ENCODE data around the gene YY1. TPM values are rescaled to one million over a fixed set of nuclear protein-coding genes. Genes with fewer than 3 reads are reported as not detected.
"Not testable (repeated sequence)": the region's sequence is repeated elsewhere in the genome, so short reads cannot be mapped to it uniquely, and the experiment has no call there.

The YY1 gene
- total RNA-seq, 4 donors from 2014 or later = 50.8 to 61.3 (median 58.6) TPM

GRCh38 chr14:100203962-100204834 lies 34.7 kb upstream of the YY1 start:
- DNase-seq = no peak
- intact Hi-C loops (cut with DNase I; ENCODE audit: low total_unique reads) (no loop called here), in situ Hi-C loops (cut with MboI; ENCODE audit: low pct_ligation_motif_present in 1 of 4, low pct_unique_long_range_greater_than_20kb in 1 of 4, low sequenced_read_pairs in 3 of 4) (no loop called here)
- H3K36me3 ChIP-seq = no peaks in the 10 kb centered on the region
- H3K27ac ChIP-seq = no peak overlapping the region
- no peak for TF ChIP-seq CTCF (IDR thresholded peaks at IDR 0.05)
- TF ChIP-seq POLR2AphosphoS5 (IDR thresholded peaks at IDR 0.05) = no peak
- TF ChIP-seq EP300 (IDR thresholded peaks at IDR 0.05; ENCODE audit: low read depth) = no peak
- no peak for TF ChIP-seq POLR2A (IDR thresholded peaks at IDR 0.05)
- H3K9me3 ChIP-seq = no peaks in the 10 kb centered on the region
- H3K4me1 ChIP-seq = no peaks in the 10 kb centered on the region
- H3K27me3 ChIP-seq = no peaks in the 10 kb centered on the region
- 61 to 71% methylated on average over 2 to 4 of the region's 4 CpGs for WGBS, 2 donors (ENCODE audit: low coverage in 1 of 2)
- H3K4me3 ChIP-seq = no peak overlapping the region

GRCh38 chr14:100204835-100205167 lies 34.1 kb upstream of the YY1 start:
- H3K4me3 ChIP-seq; H3K4me1 ChIP-seq; H3K36me3 ChIP-seq; in situ Hi-C loops (cut with MboI; ENCODE audit: low pct_ligation_motif_present in 1 of 4, low pct_unique_long_range_greater_than_20kb in 1 of 4, low sequenced_read_pairs in 3 of 4); H3K27ac ChIP-seq; H3K27me3 ChIP-seq; intact Hi-C loops (cut with DNase I; ENCODE audit: low total_unique reads); DNase-seq; H3K9me3 ChIP-seq: not testable (repeated sequence)
- 87 to 93% methylated on average over 6 to 7 of the region's 7 CpGs for WGBS, 2 donors (ENCODE audit: low coverage in 1 of 2)

GRCh38 chr14:100207588-100207987 lies 31.4 kb upstream of the YY1 start:
- in situ Hi-C loops (cut with MboI; ENCODE audit: low pct_ligation_motif_present in 1 of 4, low pct_unique_long_range_greater_than_20kb in 1 of 4, low sequenced_read_pairs in 3 of 4); DNase-seq; H3K9me3 ChIP-seq; H3K27ac ChIP-seq; H3K4me1 ChIP-seq; H3K36me3 ChIP-seq; H3K4me3 ChIP-seq; H3K27me3 ChIP-seq; intact Hi-C loops (cut with DNase I; ENCODE audit: low total_unique reads): not testable (repeated sequence)
- WGBS, 2 donors (ENCODE audit: low coverage in 1 of 2) = 86% methylated on average over 10 of the region's 10 CpGs; no CpG with 5 or more reads in 1 of the 2 donors

GRCh38 chr14:100208136-100208535 lies 30.8 kb upstream of the YY1 start:
- in situ Hi-C loops (cut with MboI; ENCODE audit: low pct_ligation_motif_present in 1 of 4, low pct_unique_long_range_greater_than_20kb in 1 of 4, low sequenced_read_pairs in 3 of 4); intact Hi-C loops (cut with DNase I; ENCODE audit: low total_unique reads): not testable (repeated sequence)

GRCh38 chr14:100211366-100211765 lies 27.6 kb upstream of the YY1 start:
- Histone ChIP-seq H3K9me3 (no peaks in the 10 kb centered on the region), H3K4me1 (peaks cover 3 to 17% (median 13%) of the 10 kb centered on the region in 4 donors), H3K36me3 (no peaks in the 10 kb centered on the region), H3K4me3 (no peak overlapping the region), H3K27me3 (no peaks in the 10 kb centered on the region), H3K27ac (no peak overlapping the region)
- DNase-seq = no peak
- TF ChIP-seq CTCF (IDR thresholded peaks at IDR 0.05) = no peak
- TF ChIP-seq POLR2AphosphoS5 (IDR thresholded peaks at IDR 0.05) = no peak
- no peak for TF ChIP-seq POLR2A (IDR thresholded peaks at IDR 0.05)
- TF ChIP-seq EP300 (IDR thresholded peaks at IDR 0.05; ENCODE audit: low read depth) = no peak
- in situ Hi-C loops (cut with MboI; ENCODE audit: low pct_ligation_motif_present in 1 of 4, low pct_unique_long_range_greater_than_20kb in 1 of 4, low sequenced_read_pairs in 3 of 4) (no loop called here), intact Hi-C loops (cut with DNase I; ENCODE audit: low total_unique reads) (no loop called here)
- 89% methylated on average over 9 of the region's 9 CpGs; no CpG with 5 or more reads in 1 of the 2 donors for WGBS, 2 donors (ENCODE audit: low coverage in 1 of 2)

More at GRCh38 chr14:100208136-100208535, 30.8 kb upstream of the YY1 start:
- not testable (repeated sequence) for H3K9me3 ChIP-seq, DNase-seq, H3K4me1 ChIP-seq, H3K4me3 ChIP-seq, H3K36me3 ChIP-seq, H3K27ac ChIP-seq, H3K27me3 ChIP-seq
- 100% methylated on average over 1 of the region's 33 CpGs; no CpG with 5 or more reads in 1 of the 2 donors for WGBS, 2 donors (ENCODE audit: low coverage in 1 of 2)
